GM21723 (cell line): ENCODE data around the gene PARP6.

Source experiments
- ATAC-seq: cut with Tn5 transposase; IDR thresholded peaks from one replicate; pipeline ENCODE4 v1.9.1; 2021; ENCODE audit warnings: mild to moderate bottlenecking, moderate library complexity; ENCODE audit not compliant: unreplicated experiment

The PARP6 gene

DNA sequence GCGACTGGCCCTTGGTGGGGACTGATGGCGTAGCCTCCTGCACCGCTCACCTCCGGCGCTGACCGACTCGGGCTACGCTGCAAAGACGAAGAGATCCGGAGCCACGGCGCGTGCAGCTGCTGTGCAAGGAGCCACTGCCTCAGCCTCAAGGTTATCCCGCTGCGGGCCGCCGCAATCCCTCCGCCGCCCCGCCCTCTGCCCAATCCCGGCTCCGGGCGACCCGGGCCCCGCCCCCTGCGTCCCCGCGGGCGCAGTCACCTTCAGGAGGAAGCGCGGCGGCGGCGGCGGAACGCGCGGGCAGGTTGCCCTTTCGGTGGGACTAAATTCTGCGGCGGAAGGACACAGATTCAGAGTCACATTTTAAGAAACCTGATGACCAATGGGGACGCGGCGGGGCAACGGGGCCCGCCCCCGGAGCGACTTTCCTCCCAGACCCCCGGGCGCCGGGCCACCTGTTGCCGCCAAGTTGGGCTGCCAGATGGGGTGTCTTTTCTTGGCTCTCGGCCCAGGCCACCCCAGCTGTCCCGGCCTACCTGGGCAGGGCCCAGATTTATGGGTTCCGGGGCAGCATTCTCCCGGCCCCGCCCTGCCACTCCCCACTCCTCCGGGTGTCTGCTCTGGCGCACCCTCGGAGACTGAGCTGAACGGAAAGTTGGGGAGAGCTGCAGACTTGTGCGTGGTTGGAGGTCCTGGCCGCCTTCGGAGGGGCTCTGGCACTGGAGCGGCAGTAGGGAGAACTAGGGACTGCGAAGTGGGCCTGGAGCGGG, 41.1 kb downstream of the PARP6 start, which contains the start of gene PKM:
TSS of gene PKM (minus strand) at position 125 of the 767 bp plus-strand sequence. CDS start 12,093 bp downstream, outside the sequence.
- ATAC-seq, result peak; percentile 47

DNA sequence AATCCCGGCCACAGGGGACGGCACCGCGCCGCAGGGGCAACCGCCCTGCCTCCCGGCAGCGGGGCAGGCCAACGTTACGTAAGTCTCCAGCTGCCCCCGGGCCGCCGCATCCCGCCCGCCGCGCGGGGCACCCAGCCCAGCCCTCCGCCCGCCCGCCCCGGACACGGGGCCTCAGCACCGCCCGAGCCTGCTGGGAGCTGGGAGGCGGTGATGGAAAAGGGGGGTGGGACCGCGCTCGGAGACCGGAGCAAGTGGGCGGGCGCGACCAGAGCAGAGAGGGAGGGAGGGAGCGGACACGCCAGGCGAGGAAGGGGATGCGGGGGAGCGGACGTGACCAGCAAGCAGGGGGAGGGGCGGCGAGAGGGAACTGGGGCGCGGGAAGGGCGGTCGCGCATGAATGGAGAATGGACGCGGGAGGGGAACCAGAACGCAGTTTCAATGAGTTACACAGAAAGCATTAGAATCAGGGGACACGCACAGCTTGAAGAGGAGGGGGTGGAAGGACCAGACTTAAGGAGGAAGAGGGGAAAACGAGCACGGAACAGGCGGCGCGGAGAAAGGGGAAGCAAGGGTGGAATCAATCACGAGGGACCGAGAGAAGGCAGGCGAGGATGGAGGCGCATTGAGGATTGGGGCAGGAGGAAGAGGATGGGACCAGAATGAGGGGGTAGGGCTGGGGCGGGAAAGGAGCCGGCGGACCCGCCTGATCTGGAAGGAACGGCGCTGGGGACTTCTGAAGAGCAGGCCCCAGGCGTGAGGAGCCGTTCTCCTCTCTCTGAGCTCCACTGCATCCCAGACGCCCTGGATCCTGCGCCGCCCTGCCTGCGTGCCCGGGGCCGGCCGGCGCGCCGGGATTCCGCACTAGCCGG, 41.9 kb downstream of the PARP6 start:
- ATAC-seq, result no peak

DNA sequence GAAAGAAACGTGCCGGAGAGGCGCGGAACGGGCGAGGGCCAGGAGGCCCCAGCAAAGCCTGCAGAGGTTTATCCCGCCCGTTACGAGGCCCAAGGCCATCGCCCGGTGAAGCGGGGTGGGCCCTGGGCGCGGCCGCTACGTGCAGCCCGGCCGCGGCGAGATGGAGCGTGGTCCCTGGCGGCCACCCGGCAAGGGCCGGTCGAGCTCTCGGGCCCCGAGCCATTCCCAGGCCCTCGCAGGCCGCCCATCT, 42.5 kb downstream of the PARP6 start:
- ATAC-seq, result no peak

DNA sequence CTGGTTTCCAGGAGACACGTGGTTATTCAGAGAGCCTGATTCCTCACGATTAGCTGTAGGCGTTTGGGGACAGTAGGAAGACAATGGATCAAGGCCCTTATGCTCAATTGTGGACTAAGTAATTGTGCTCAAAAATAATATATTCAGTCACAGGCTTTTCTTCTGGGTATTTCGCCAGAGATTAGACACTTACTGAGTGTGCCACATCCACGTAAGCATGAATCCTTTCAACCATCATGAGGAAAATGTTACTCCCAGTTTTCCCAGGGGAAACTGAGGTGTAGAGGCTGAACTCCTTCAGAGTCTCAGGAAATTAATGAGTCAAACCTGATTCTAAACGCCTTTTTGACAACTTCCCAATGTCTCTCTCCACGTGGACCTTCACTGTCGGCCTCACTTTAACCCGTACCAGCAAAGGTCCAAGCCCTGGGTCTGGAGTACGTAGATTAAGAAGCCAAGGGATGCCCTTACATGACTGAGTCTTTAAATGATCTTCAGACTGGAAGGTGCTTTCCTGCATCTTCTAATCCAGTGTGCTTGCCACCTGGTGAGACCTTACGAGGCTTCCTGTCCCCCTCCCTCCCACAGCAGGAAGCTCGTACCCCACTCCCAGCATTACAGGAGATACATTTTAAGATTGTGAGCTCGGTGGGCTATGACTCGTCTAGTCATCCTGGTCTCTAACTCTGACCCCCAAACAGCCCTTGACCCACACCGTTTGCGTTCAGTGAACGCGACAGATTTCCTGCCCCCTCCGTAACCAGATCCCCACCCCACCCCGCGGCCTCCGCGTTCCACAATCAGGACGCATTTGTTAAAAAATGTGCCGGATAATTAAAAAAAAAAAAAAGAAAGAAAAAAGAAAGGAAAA, 43.0 kb downstream of the PARP6 start:
- ATAC-seq, result no peak

DNA sequence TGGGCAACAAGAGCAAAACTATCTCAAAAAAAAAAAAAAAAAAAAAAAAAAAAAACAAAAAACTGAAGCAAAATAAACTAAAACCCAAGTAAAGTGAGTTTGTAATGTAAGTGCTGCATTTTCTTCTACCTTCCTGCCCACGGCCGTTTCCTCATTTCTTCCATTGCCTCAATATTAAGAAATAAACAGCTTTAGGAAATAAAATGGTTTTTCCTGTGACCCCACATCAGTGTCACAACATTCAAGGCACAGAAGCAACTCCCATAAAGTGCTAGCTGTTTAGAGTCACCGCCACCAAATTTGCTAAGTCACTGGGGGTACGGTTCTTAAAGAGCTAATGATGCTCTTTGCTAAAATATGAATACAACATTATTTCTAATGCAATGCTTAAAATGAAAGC, 44.6 kb downstream of the PARP6 start:
- no peak for ATAC-seq

DNA sequence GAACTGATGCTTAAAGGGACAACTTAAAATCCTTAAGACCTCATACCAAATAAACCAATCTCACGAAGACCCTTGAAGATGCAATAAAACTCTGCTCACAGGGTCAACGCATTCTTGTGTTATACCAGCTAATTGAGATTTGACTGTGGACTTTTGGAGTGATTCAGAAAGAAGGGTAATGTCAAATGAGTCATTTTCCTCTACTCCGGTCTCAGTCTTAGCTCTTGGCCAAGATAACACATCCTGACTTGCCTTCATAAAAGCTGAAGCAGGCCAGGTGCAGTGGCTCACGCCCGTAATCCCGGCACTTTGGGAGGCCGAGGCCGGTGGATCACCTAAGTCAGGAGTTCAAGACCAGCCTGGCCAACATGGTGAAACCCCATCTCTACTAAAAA, 45.2 kb downstream of the PARP6 start:
- no peak for ATAC-seq

DNA sequence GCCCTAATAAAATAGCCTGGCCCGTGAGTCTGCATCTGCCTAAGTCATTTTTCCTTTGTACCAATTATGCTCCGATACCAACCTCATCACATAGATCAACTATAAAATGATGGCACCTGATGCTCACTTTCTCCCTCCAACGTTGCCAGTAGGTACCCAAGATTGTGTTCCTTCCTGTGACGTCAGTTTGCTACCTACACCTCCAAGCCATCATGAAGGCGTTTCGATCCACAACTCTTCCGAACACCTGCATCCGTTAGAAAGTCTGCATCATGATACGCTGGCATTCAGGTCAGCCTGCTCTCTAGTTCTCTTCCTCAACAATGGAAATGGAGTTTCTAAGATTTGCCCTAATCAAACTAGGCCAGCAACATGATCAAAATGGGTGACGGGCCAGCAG, 49.1 kb downstream of the PARP6 start:
- no peak for ATAC-seq

DNA sequence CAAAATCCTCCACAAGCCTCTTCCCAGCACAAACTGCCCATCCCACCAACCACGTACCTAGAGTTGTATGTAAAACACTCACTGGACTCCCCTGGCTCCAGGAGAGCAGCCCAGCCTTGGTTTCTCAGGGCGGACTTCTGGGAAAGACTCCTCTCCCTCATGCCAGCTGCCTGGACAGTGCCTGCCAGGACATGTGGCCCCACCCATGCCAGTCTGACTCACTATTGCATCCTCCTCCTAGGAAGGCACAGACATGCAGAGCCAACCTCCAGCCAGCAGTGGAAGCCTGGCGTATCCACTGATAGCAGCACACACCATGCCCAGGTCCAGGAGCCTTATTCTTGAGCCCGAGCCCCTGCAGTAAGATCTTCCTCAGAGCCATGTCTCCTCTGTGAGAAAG, 50.0 kb downstream of the PARP6 start:
- ATAC-seq, result no peak

DNA sequence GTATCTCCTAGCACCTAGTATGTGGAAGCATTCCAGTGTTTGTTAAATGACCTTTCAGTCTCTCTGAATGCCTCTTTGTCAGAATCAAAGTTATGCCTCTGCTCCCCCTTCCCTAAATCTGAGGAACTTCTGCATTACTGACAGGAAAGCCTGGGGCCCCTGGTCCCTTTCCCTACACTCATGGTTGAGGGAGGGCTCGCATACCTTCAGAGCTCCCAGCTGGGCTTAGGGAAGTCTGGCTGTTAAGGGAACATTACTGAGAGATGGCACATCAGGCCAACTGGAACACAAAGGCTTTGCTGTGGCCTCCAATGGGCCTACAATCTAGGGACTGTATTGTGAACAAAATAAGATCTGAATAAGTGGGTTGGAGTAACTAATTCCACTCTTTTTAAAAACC, 51.7 kb downstream of the PARP6 start:
- no peak for ATAC-seq

DNA sequence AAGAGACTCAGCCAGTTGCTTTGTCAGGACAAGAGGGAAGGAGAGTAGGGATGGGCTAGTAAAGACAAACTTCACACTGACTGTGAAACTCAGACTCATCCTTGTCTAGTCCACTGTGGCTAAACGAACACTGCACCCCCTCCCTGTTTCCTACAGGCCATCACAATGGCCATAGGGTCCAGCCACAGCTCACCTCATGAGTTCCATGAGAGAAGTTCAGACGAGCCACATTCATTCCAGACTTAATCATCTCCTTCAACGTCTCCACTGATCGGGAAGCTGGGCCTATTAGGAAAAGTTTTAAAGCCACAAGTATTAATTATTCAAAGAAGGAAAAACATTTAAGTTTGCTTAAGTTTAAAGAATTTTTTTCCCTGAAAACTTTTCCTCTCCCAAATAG, 55.1 kb downstream of the PARP6 start:
- ATAC-seq, result no peak

DNA sequence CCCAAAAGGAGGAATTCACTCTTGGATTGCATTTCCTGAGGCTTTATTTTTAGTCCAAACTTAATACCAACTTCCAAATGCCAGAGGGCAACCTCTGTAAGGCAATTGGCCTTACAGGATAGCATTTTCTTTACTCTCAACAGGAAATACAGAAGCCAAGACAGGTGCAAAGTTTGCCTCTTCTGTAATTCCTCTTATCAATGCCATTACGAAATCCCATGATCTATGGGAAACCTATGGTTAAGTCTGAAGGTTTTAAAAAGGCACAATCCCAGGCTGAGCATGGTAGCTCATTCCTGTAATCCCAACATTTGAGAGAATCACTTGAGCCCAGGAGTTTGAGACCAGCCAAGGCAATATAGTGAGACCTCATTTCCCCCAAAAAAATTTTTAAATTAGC, 56.3 kb downstream of the PARP6 start:
- no peak for ATAC-seq

DNA sequence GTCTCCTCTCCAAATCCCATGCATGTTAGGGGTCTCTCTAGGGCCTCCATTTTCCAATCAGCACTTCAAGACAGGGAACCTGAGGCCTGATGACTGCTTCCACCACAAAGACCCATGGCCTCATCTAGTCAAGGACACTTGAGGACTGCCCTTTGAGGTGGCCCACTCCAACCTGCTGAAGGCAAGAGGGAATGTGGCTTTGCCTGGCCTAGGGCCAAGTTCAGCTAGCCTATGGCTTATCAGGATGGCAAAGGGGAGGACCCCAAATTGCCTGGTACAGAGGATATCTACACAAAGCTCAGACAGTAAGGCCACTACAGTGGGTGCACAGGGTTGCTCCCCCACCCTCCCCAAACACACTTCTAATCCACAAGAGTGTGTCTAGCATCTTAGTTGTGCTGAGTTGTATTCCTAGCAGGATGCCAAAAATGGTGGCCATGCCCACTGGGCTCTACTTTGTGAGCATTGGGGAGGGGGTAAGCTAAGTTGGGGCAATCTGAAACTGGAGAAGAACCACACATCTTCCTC, 64.7 kb downstream of the PARP6 start:
- ATAC-seq, result no peak

DNA sequence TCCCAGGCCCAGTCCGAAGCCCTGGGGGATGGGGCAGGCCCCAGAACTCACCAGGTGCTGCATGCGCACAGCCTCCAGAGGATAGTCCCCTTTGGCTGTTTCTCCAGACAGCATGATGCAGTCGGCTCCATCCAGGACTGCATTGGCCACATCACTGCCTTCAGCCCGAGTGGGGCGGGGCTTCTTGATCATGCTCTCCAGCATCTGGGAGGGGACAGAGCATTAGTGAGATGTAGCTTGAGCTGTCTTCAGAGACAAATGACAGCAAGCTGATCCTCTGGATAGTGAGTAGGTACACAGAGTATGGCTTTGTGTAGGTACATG, 65.7 kb downstream of the PARP6 start:
- ATAC-seq, result no peak

DNA sequence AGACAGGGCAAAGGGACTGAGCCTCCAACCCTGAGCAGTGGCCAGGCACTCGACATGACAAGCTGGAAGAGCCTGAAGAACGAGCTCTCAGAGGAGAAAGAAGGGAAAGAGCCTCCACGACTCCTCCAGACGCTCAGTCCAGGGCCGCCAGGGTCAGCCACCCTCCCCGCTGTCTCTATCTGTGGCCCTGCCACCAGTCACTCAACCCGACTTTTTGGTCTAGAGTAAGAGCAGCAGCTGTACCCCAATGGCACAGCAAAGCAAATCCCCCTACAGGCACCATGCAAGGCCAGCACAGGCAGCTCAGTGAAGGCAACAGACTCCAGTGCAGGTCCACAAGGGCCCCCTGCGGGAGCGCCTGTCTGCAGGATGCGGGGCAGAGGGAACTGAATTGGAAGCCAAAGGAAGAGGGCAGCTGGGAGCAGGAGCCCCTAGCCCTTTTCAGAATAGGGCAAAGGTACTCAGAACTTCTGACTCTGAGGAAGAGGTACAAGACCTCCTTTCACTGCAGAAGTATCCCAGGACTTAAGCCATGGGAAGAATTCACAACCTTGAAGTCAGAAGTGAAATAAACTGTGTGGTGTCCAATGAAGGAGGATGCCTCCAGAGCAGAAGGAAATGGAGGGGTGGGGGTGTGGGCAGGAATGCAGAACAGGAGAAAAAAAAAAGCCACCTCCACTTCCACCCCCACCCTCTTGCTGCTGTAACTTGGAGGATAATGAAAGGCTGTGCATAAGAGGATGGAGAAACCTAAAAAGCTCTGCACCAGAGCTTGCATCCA, 66.3 kb downstream of the PARP6 start:
- no peak for ATAC-seq

DNA sequence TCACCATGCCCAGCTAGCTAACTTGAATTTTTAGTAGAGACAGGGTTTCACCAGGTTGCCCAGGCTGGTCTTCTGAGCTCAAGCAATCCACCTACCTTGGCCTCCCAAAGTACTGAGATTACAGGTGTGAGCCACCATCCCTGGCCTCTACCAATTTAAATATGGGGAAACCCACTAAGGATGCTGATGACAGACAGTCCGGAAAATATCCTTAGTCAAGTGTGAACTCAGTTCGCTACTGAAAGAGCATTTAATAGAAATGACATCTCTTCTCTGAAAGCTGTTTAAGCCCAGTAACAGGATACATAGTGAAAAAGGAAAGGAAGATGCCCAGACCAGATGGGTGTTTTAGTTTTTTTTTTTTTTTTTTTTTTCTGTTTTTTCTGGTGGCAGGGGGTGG, 67.1 kb downstream of the PARP6 start:
- ATAC-seq, result no peak

DNA sequence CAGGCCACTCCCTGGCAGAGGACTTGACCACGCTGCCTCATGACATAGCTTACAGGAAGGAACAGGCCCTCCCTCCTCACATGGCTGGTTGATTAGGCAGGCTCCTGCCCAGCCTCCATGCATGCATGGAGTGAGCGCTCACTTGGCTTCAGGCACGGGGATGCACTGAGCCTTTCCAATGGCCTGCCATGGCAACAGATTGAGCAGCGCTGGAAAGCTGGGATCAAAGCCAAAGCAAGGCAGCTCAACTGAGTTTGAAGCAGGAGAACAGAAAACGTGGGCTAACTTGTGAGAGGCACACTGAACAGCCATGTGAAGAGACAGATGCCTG, 68.9 kb downstream of the PARP6 start:
- no peak for ATAC-seq

DNA sequence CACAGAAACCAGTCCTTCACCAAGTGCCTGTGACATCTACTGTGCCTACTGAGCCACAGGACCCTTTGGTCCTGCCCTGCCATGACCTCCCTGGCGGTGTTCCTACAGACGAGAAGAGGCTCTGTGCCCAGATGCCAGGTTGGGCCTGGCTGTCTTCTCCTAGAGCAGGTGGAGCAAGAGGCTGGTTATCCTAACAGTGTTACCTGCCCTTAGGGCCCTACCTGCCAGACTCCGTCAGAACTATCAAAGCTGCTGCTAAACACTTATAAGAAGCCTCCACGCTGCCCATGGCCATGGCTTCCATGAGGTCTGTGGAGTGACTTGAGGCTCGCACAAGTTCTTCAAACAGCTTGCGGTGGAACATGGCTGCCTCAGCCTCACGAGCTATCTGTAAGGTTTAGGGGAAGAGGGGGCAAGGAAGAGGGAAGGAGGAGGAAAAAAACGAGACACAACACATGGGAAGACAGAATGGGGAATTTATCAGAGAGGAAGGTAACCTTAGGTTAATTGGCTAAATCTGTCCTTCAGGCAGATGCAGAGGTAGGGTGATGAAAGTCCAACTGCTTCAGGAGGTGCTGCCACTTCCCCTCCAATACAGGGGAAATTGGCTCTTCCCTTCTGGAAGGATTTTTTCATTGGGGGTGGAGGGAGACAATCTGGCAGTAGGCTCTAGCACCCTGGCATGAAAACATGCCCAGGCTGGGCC, 69.4 kb downstream of the PARP6 start:
- ATAC-seq, result no peak

DNA sequence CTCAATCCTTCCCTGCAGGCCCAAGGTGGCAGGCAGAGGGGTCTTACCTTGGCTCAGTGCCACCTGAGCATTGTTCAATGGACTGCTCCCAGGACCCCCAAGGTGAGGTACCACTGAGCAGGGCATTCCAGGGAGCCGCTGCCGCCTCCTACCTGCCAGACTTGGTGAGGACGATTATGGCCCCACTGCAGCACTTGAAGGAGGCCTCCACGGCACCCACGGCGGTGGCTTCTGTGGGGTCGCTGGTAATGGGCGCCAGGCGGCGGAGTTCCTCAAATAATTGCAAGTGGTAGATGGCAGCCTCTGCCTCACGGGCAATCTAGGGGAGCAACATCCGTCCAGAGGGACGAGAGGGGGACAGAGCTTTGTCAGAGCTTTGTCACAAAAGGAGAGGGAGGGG, 70.1 kb downstream of the PARP6 start:
- no peak for ATAC-seq

DNA sequence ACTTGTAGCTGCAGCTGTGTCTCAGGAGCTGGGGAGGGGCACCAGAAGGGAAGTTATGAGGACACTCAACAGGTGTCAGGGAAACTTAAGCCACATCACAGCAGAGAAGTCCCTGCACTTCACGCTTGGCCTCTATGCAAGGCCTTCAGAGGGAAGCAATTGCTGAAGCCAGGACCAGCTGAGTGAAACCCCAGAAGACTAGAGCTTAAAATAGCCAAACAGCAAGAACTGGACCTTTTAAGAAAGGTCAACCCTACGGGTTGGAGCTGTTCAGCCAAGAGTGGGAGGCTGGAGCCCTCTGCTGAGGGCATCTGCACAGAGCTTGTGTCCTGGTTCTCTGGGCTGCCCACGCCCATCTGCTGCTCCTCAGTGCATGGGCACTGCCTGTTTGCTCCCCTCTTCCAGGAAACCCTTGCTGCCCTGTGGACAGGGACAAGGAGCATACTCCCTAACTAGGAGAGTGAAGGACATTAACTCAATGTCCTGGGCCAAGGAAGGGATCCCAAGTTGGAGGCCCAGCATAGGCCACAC, 70.9 kb downstream of the PARP6 start:
- no peak for ATAC-seq
